ENCODE results near the gene IGFN1.

DNA sequence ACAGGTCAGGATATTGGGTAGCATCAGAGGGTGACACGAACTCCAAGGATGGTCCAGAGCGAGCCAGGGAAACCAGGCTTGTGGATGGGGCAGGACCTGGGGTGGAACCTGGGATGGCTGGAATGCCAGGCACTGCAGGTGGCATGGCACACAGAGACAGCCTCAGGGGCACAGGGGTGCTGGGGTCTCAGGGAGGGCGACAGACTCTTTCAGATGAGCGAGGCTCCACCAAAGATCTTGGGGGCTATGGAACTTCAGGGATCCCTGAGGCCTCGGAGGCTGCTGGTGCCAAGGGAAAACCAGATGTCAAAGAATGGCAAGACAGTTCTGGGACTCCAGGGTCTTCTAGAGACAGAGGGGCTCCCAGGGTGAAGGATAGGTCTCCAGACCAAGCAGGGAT lies 21.4 kb downstream of the IGFN1 start:
- TF ChIP-seq, protein P1, sequence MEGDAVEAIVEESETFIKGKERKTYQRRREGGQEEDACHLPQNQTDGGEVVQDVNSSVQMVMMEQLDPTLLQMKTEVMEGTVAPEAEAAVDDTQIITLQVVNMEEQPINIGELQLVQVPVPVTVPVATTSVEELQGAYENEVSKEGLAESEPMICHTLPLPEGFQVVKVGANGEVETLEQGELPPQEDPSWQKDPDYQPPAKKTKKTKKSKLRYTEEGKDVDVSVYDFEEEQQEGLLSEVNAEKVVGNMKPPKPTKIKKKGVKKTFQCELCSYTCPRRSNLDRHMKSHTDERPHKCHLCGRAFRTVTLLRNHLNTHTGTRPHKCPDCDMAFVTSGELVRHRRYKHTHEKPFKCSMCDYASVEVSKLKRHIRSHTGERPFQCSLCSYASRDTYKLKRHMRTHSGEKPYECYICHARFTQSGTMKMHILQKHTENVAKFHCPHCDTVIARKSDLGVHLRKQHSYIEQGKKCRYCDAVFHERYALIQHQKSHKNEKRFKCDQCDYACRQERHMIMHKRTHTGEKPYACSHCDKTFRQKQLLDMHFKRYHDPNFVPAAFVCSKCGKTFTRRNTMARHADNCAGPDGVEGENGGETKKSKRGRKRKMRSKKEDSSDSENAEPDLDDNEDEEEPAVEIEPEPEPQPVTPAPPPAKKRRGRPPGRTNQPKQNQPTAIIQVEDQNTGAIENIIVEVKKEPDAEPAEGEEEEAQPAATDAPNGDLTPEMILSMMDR (IDR thresholded peaks at IDR 0.05), result no peak
- TF ChIP-seq POLR2A (IDR thresholded peaks at IDR 0.05), result no peak
